HepG2 (cell line): ENCODE measurements around the gene PPIG.

ENCODE experiments used
- CTCF ChIP-seq: sonication (generic); formaldehyde crosslinking; IDR thresholded peaks from 2 replicates; pipeline ENCODE4 v1.5.0; 2020; ENCODE audit warnings: mild to moderate bottlenecking, missing genetic modification reagents, moderate library complexity
- DBP ChIP-seq: sonication (generic); formaldehyde crosslinking; IDR thresholded peaks from 2 replicates; pipeline ENCODE4 v1.4.0; 2020; ENCODE audit warnings: missing genetic modification reagents; ENCODE audit errors: not compliant biosample characterization
- FOXO4 ChIP-seq: sonication (generic); formaldehyde crosslinking; conservative IDR thresholded peaks from 2 replicates; pipeline ENCODE4 v1.8.1; 2023; ENCODE audit warnings: missing genetic modification reagents
- HNRNPLL ChIP-seq: fragments of 200-400 bp; formaldehyde crosslinking; IDR thresholded peaks from 2 replicates; pipeline ENCODE4 v1.6.1; 2017; ENCODE audit warnings: mild to moderate bottlenecking, low read depth, low read length; ENCODE audit not compliant: poor library complexity, severe bottlenecking
- POLR2A ChIP-seq, 2 experiments: IDR thresholded peaks; 2 replicates each; pipeline ENCODE4 v1.6.1; 2011; ENCODE audit warnings: low read depth in 2 of 2, low read length in 2 of 2, mild to moderate bottlenecking in 1 of 2, moderate library complexity in 1 of 2; ENCODE audit not compliant: insufficient read depth in 1 of 2
- REST ChIP-seq, 2 experiments: IDR thresholded peaks; 2 replicates each; pipeline ENCODE4 v1.6.1; 2011 to 2012; ENCODE audit warnings: low read length in 2 of 2, borderline replicate concordance in 1 of 2, low read depth in 1 of 2, mild to moderate bottlenecking in 1 of 2, moderate library complexity in 1 of 2
- SP1 ChIP-seq, 2 experiments: fragments of 450-650 bp in 1 of 2; sonication (generic) in 1 of 2; formaldehyde crosslinking in 1 of 2; IDR thresholded peaks; 2 replicates each; pipeline versions ENCODE4 v1.4.0 to v1.6.1; 2016 to 2020; ENCODE audit warnings: missing genetic modification reagents in 1 of 2
- TGIF2 ChIP-seq: IDR thresholded peaks from 2 replicates; pipeline ENCODE4 v1.6.1; 2016; ENCODE audit warnings: control low read depth, missing compliant biosample characterization
- ZBTB7B ChIP-seq: sonication (generic); formaldehyde crosslinking; IDR thresholded peaks from 2 replicates; pipeline ENCODE4 v1.4.0; 2020; ENCODE audit warnings: missing genetic modification reagents
- ZNF138 ChIP-seq: sonication (generic); formaldehyde crosslinking; IDR thresholded peaks from 2 replicates; pipeline ENCODE4 v1.5.0; 2020; ENCODE audit warnings: mild to moderate bottlenecking, low read depth, missing genetic modification reagents
- ZNF687 ChIP-seq: sonication (generic); formaldehyde crosslinking; IDR thresholded peaks from 2 replicates; pipeline ENCODE4 v1.5.1; 2020; ENCODE audit warnings: mild to moderate bottlenecking, missing genetic modification reagents, moderate library complexity

- TF ChIP-seq CTCF (CRISPR knock-in tag) (no peak), SP1 (IDR thresholded peaks at IDR 0.05) (no peak), SP1 (CRISPR knock-in tag; IDR thresholded peaks at IDR 0.05) (no peak), FOXO4 (0 out of 2 replicates have a peak, but pooled peaks have one; percentile 27), REST (IDR thresholded peaks at IDR 0.05; ENCODE audit: borderline replicate concordance in 1 of 2, low read depth in 1 of 2, low read length in 2 of 2) (no peak), ZBTB7B (CRISPR knock-in tag) (no peak), TGIF2 (no peak), HNRNPLL (no peak), DBP (CRISPR knock-in tag) (no peak), ZNF687 (no peak), ZNF138 (CRISPR knock-in tag) (no peak), POLR2A (IDR thresholded peaks at IDR 0.05; ENCODE audit: insufficient read depth in 1 of 2, low read depth in 2 of 2, low read length in 2 of 2) (no peak)
These were observed 633 bp upstream of the PPIG start for GRCh38 chr2:169583518-169583917.
